Panc1 (cell line): ENCODE data around the gene KIRREL3. TPM values are rescaled to one million over a fixed set of nuclear protein-coding genes. Genes with fewer than 3 reads are reported as not detected.

Source experiments
- ATAC-seq: fragments of 200-7000 bp; cut with Tn5 transposase; 2 replicates; pipeline ENCODE4 v1.9.1; 2020; ENCODE audit warnings: mild to moderate bottlenecking, moderate library complexity
- BruUV-seq: library from RNA; stranded (reverse); fragments of 400-500 nt; replicated peaks from 2 replicates; lab custom pipeline; 2021; lab: Mats Ljungman, UMichigan
- CTCF ChIA-PET: fragments of 300-600 bp; sonication (Branson Sonifier 250); formaldehyde crosslinking; loops from one replicate; lab custom pipeline; 2022; ENCODE audit warnings: antibody characterized with exemption; lab: Charles Lee
- POLR2A ChIA-PET: fragments of 300-600 bp; sonication (Branson Sonifier 250); formaldehyde crosslinking; loops from one replicate; lab custom pipeline; 2022; ENCODE audit warnings: antibody characterized with exemption; lab: Charles Lee
- DNase-seq: peaks from one replicate; pipeline ENCODE4 v3.0.0-alpha.2; 2010; ENCODE audit warnings: low read depth, low spot score
- H3K27ac ChIP-seq: 2 replicates; pipeline ENCODE4 v1.5.1; 2011; ENCODE audit warnings: mild to moderate bottlenecking, low read length, inconsistent platforms
- H3K27me3 ChIP-seq: fragments of 200-500 bp; sonication (Bioruptor generic); 2 replicates; pipeline ENCODE4 v1.6.0; 2014; ENCODE audit warnings: low read length, inconsistent platforms; ENCODE audit not compliant: control insufficient read depth, insufficient read depth
- H3K36me3 ChIP-seq: fragments of 200-500 bp; sonication (Bioruptor generic); 2 replicates; pipeline ENCODE4 v1.5.1; 2014; ENCODE audit warnings: inconsistent platforms, mild to moderate bottlenecking, low read length, moderate library complexity; ENCODE audit not compliant: control insufficient read depth, insufficient read depth
- H3K4me1 ChIP-seq: 2 replicates; pipeline ENCODE4 v1.5.1; 2011; ENCODE audit warnings: inconsistent platforms, mild to moderate bottlenecking, low read length, moderate library complexity; ENCODE audit not compliant: control insufficient read depth, insufficient read depth
- H3K4me3 ChIP-seq, 2 experiments: 2 replicates each; pipeline ENCODE4 v1.5.1; 2011 to 2012; ENCODE audit warnings: low read depth in 2 of 2, low read length in 2 of 2, mild to moderate bottlenecking in 2 of 2, inconsistent platforms in 1 of 2, moderate library complexity in 1 of 2
- H3K9me3 ChIP-seq: fragments of 200-500 bp; sonication (Bioruptor generic); 2 replicates; pipeline ENCODE4 v1.5.1; 2014; ENCODE audit warnings: low read depth, mild to moderate bottlenecking, inconsistent platforms, low read length, moderate library complexity; ENCODE audit not compliant: control insufficient read depth, insufficient read depth
- POLR2AphosphoS5 ChIP-seq: IDR thresholded peaks from 2 replicates; pipeline ENCODE4 v1.6.1; 2012; ENCODE audit warnings: mild to moderate bottlenecking, low read depth, low read length, moderate library complexity
- SIN3A ChIP-seq: IDR thresholded peaks from 2 replicates; pipeline ENCODE4 v1.6.1; 2012; ENCODE audit warnings: low read depth, mild to moderate bottlenecking, low read length, moderate library complexity, borderline replicate concordance; ENCODE audit not compliant: insufficient read depth
- TCF7L2 ChIP-seq: IDR thresholded peaks from 2 replicates; pipeline ENCODE4 v1.6.1; 2011; ENCODE audit warnings: mild to moderate bottlenecking, low read depth, low read length, inconsistent platforms
- in situ Hi-C: cut with HindIII; loops from 2 replicates; pipeline ENCODE4 v1.10.0; 2016; ENCODE audit warnings: low sequenced_read_pairs, low pct_unique_long_range_greater_than_20kb
- intact Hi-C: fragments of 100-400 bp; cut with micrococcal nuclease; formaldehyde crosslinking; loops from one replicate; pipeline ENCODE4 v1.10.0; 2022; ENCODE audit not compliant: unreplicated experiment
- total RNA-seq: library from RNA; stranded (reverse); gene quantifications from one replicate; pipeline ENCODE4 v1.2.1, GENCODE V29; 2021; ENCODE audit not compliant: unreplicated experiment
- TF ChIP-seq, protein P1 (sequence below), 2 experiments: IDR thresholded peaks; 2 replicates each; pipeline ENCODE4 v1.6.1; 2011 to 2012; ENCODE audit warnings: low read depth in 2 of 2, control low read depth in 1 of 2, low read length in 1 of 2, mild to moderate bottlenecking in 1 of 2, moderate library complexity in 1 of 2; ENCODE audit not compliant: insufficient read depth in 1 of 2
- TF ChIP-seq, protein P2 (sequence below): fragments of 450-650 bp; IDR thresholded peaks from 2 replicates; pipeline ENCODE4 v1.5.1; 2017; ENCODE audit warnings: mild to moderate bottlenecking

Gene KIRREL3
- total RNA-seq, 1 experiment from 2014 or later: 0.36 TPM

DNA sequence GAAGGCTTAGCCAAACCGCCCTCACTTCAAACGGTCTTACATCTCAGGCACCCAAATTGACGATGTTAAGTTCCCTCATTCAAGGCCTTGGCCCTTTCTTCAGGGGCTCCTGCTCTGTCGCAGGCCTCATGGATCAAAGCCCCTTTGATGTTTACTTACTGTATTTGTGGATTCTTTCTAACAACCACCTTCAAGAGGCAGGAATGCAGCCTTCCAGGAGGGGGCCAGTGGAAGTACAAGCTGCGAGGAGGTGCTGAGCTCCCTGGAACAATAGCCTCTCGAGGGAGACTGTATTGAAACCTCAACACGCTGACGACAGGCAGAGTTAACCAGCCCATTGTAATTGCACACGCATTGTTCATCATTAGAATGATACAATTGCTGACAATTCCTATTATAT lies 436.0 kb downstream of the KIRREL3 start:
- in situ Hi-C loops: no loop called here
- ChIA-PET CTCF (no interaction called here), POLR2A (no interaction called here)
- Histone ChIP-seq H3K4me1 (no peaks in the 10 kb centered on the region), H3K36me3 (no peaks in the 10 kb centered on the region), H3K9me3 (no peaks in the 10 kb centered on the region), H3K27me3 (peaks cover 21% of the 10 kb centered on the region), H3K4me3 (no peak overlapping the region), H3K27ac (no peak overlapping the region)
- TF ChIP-seq SIN3A (no peak), POLR2AphosphoS5 (no peak), TCF7L2 (no peak)
- TF ChIP-seq, protein P1, sequence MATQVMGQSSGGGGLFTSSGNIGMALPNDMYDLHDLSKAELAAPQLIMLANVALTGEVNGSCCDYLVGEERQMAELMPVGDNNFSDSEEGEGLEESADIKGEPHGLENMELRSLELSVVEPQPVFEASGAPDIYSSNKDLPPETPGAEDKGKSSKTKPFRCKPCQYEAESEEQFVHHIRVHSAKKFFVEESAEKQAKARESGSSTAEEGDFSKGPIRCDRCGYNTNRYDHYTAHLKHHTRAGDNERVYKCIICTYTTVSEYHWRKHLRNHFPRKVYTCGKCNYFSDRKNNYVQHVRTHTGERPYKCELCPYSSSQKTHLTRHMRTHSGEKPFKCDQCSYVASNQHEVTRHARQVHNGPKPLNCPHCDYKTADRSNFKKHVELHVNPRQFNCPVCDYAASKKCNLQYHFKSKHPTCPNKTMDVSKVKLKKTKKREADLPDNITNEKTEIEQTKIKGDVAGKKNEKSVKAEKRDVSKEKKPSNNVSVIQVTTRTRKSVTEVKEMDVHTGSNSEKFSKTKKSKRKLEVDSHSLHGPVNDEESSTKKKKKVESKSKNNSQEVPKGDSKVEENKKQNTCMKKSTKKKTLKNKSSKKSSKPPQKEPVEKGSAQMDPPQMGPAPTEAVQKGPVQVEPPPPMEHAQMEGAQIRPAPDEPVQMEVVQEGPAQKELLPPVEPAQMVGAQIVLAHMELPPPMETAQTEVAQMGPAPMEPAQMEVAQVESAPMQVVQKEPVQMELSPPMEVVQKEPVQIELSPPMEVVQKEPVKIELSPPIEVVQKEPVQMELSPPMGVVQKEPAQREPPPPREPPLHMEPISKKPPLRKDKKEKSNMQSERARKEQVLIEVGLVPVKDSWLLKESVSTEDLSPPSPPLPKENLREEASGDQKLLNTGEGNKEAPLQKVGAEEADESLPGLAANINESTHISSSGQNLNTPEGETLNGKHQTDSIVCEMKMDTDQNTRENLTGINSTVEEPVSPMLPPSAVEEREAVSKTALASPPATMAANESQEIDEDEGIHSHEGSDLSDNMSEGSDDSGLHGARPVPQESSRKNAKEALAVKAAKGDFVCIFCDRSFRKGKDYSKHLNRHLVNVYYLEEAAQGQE (IDR thresholded peaks at IDR 0.05; ENCODE audit: insufficient read depth in 1 of 2, low read depth in 2 of 2, low read length in 1 of 2): no peak
- TF ChIP-seq, protein P2, sequence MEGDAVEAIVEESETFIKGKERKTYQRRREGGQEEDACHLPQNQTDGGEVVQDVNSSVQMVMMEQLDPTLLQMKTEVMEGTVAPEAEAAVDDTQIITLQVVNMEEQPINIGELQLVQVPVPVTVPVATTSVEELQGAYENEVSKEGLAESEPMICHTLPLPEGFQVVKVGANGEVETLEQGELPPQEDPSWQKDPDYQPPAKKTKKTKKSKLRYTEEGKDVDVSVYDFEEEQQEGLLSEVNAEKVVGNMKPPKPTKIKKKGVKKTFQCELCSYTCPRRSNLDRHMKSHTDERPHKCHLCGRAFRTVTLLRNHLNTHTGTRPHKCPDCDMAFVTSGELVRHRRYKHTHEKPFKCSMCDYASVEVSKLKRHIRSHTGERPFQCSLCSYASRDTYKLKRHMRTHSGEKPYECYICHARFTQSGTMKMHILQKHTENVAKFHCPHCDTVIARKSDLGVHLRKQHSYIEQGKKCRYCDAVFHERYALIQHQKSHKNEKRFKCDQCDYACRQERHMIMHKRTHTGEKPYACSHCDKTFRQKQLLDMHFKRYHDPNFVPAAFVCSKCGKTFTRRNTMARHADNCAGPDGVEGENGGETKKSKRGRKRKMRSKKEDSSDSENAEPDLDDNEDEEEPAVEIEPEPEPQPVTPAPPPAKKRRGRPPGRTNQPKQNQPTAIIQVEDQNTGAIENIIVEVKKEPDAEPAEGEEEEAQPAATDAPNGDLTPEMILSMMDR: no peak
- ATAC-seq (no peak), DNase-seq (no peak)
- intact Hi-C loops: no loop called here
- BruUV-seq: no TSS peak

DNA sequence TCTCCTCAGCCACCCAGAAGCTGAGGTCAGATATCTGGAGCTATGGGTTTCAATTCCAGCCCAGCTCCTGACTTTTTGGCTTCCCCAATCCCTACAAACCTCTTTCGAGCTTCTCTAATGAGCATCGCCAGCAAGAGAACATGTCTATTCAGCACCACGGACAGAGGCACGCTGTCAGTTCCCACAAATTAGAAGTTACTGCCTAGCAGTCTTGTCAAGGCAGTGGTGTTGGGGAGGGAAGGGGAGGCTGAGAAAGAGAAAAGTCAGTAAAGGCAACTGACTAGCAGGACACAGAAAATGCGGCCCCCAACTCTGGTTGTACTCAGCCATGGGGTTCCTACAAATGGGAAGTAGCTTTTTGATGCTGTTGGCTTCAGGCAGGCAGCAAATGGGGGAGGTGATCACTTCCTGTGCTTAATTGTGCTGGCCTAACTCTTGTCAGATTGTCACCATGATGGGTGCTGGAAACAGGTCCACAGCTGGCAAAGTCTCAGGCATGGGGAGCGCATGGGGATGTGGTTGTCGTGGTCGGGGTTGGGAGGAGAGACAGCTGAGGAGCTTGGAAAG lies 439.2 kb downstream of the KIRREL3 start:
- CTCF ChIA-PET: interaction anchor here (0.7 kb wide), 1 partner anchor 80 kb away, joined by 3 read pairs; no protein-coding TSS in a partner anchor
- in situ Hi-C loops: no loop called here
- ATAC-seq (no peak), DNase-seq (no peak)
- no peaks in the 10 kb centered on the region for H3K9me3 ChIP-seq
- no peaks in the 10 kb centered on the region for H3K36me3 ChIP-seq
- H3K4me1 ChIP-seq: no peaks in the 10 kb centered on the region
- BruUV-seq: no TSS peak
- no peak overlapping the region for H3K4me3 ChIP-seq
- peaks cover 14% of the 10 kb centered on the region for H3K27me3 ChIP-seq
- intact Hi-C loops: no loop called here
- no peak overlapping the region for H3K27ac ChIP-seq
- POLR2A ChIA-PET: no interaction called here
- TF ChIP-seq, protein P2: no peak
- TF ChIP-seq, protein P1 (IDR thresholded peaks at IDR 0.05; ENCODE audit: insufficient read depth in 1 of 2, low read depth in 2 of 2, low read length in 1 of 2): peak; percentile 96 to 99
- TF ChIP-seq SIN3A (no peak), TCF7L2 (no peak), POLR2AphosphoS5 (no peak)
